T-cell (primary cell): ENCODE measurements around the gene PRELP. TPM values are rescaled to one million over a fixed set of nuclear protein-coding genes. Genes with fewer than 3 reads are reported as not detected.

ENCODE experiments used
- ATAC-seq, 4 experiments: fragments of 200-7000 bp in 3 of 4; fragments of 150-1000 bp in 1 of 4; cut with Tn5 transposase; replicated peaks in 1 of 4; 1 replicate in 3 of 4; 2 replicates in 1 of 4; pipeline ENCODE4 v1.10.0; 2021; ENCODE audit warnings: moderate library complexity in 3 of 4, mild to moderate bottlenecking in 2 of 4, moderate number of reproducible peaks in 1 of 4
- CTCF ChIA-PET, 2 donors: fragments of 300-600 bp; sonication (Branson Sonifier 250); formaldehyde crosslinking; loops; one replicate each; lab custom pipeline; 2022; ENCODE audit warnings: antibody characterized with exemption in 2 of 2; lab: Charles Lee
- POLR2A ChIA-PET, 2 donors: fragments of 300-600 bp; sonication (Branson Sonifier 250); formaldehyde crosslinking; loops; one replicate each; lab custom pipeline; 2022; ENCODE audit warnings: antibody characterized with exemption in 2 of 2; lab: Charles Lee
- DNase-seq, 35 experiments: peaks; one replicate each; pipeline versions ENCODE4 v3.0.0 to v3.0.0-alpha.2; 2013 to 2023
- H3K27ac ChIP-seq: one replicate; pipeline ENCODE4 v1.5.1; 2013; ENCODE audit warnings: low read length
- H3K27me3 ChIP-seq, 2 experiments: replicated peaks in 1 of 2; 1 replicate in 1 of 2; 2 replicates in 1 of 2; pipeline versions ENCODE4 v1.6.1 to v1.7.0; 2013; ENCODE audit warnings: low read length in 1 of 2, mixed read lengths in 1 of 2; ENCODE audit not compliant: control insufficient read depth in 2 of 2, insufficient read depth in 2 of 2; ENCODE audit errors: extremely low read depth in 1 of 2
- H3K36me3 ChIP-seq, 2 donors: 1 replicate in 1 of 2; 2 replicates in 1 of 2; pipeline versions ENCODE4 v1.6.1 to v1.7.0; 2013; ENCODE audit warnings: low read length in 1 of 2; ENCODE audit not compliant: control insufficient read depth in 2 of 2, insufficient read depth in 1 of 2; ENCODE audit errors: extremely low read depth in 1 of 2
- H3K4me1 ChIP-seq, 2 experiments: 1 replicate in 1 of 2; 2 replicates in 1 of 2; pipeline versions ENCODE4 v1.6.1 to v1.7.0; 2013; ENCODE audit warnings: low read length in 2 of 2, mixed read lengths in 1 of 2; ENCODE audit not compliant: insufficient read depth in 2 of 2, control insufficient read depth in 1 of 2; ENCODE audit errors: extremely low read depth in 1 of 2
- H3K4me3 ChIP-seq, 2 donors: 1 replicate in 1 of 2; 2 replicates in 1 of 2; pipeline versions ENCODE4 v1.5.1 to v1.7.0; 2013; ENCODE audit warnings: mild to moderate bottlenecking in 2 of 2, low read length in 1 of 2, moderate library complexity in 1 of 2; ENCODE audit not compliant: control insufficient read depth in 1 of 2; ENCODE audit errors: extremely low read depth in 1 of 2
- H3K9me3 ChIP-seq: 2 replicates; pipeline ENCODE4 v1.7.0; 2013
- H3K27ac Mint-ChIP-seq, 2 donors: one replicate each; pipeline ENCODE4 v1.8.0; 2020 to 2021; ENCODE audit warnings: mild to moderate bottlenecking in 2 of 2, mixed read lengths in 2 of 2
- H3K27me3 Mint-ChIP-seq, 2 donors: one replicate each; pipeline ENCODE4 v1.8.0; 2021 to 2022; ENCODE audit warnings: mixed read lengths in 2 of 2
- H3K36me3 Mint-ChIP-seq: one replicate; pipeline ENCODE4 v1.8.0; 2021; ENCODE audit warnings: mixed read lengths
- H3K4me1 Mint-ChIP-seq, 3 donors: one replicate each; pipeline ENCODE4 v1.8.0; 2020 to 2022; ENCODE audit warnings: mixed read lengths in 3 of 3, mild to moderate bottlenecking in 1 of 3
- H3K4me3 Mint-ChIP-seq, 3 donors: one replicate each; pipeline ENCODE4 v1.8.0; 2020 to 2022; ENCODE audit warnings: mild to moderate bottlenecking in 3 of 3, mixed read lengths in 3 of 3, moderate library complexity in 3 of 3
- H3K9me3 Mint-ChIP-seq, 3 donors: one replicate each; pipeline ENCODE4 v1.8.0; 2020 to 2022; ENCODE audit warnings: mixed read lengths in 3 of 3
- WGBS: methylation state at CpG from one replicate; pipeline ENCODE4 v1.1.5; 2013; ENCODE audit warnings: missing lambda C conversion rate; ENCODE audit not compliant: insufficient coverage; 5-methylcytosine and 5-hydroxymethylcytosine counted together
- total RNA-seq, 35 experiments: library from RNA in 6 of 35; stranded (reverse) in 6 of 35; fragments of 120-200 nt in 1 of 35; gene quantifications; one replicate each; pipeline versions ENCODE4 v1.2.1 to v1.2.4 and lab custom pipeline; 2013 to 2026

PRELP gene
- total RNA-seq, 5 donors from 2014 or later (not counting 1 experiment from before 2014, with no cell fraction given) = 0.13 to 0.18 (median 0.13) TPM; not detected in 2

GRCh38 chr1:203492748-203493130 lies 17.1 kb downstream of the PRELP start:
- no peak overlapping the region for H3K4me3 Mint-ChIP-seq
- no peak overlapping the region for H3K27ac ChIP-seq
- ATAC-seq (no peak), DNase-seq (no peak)
- no peaks in the 10 kb centered on the region for H3K9me3 ChIP-seq
- H3K4me3 ChIP-seq = no peak overlapping the region
- ChIA-PET POLR2A (no interaction called here), CTCF (no interaction called here)
- peaks cover 0 to 29% of the 10 kb centered on the region in 2 experiments for H3K27me3 ChIP-seq
- H3K27me3 Mint-ChIP-seq = peaks cover 9 to 13% of the 10 kb centered on the region in 2 donors
- H3K9me3 Mint-ChIP-seq = no peaks in the 10 kb centered on the region
- peaks cover 6 to 10% (median 7%) of the 10 kb centered on the region in 3 donors for H3K4me1 Mint-ChIP-seq
- H3K27ac Mint-ChIP-seq = no peak overlapping the region
- H3K36me3 ChIP-seq = no peaks in the 10 kb centered on the region
- no peaks in the 10 kb centered on the region for H3K36me3 Mint-ChIP-seq
- peaks cover 2 to 10% of the 10 kb centered on the region in 2 experiments for H3K4me1 ChIP-seq
- 78% methylated on average over 3 of the region's 6 CpGs for WGBS

- ChIA-PET POLR2A (no interaction called here), CTCF (no interaction called here)
- Histone ChIP-seq H3K27ac (no peak within 1 kb of the TSS), H3K36me3 (no peaks in the 10 kb centered on the region), H3K4me1 (no peaks in the 10 kb centered on the region), H3K9me3 (no peaks in the 10 kb centered on the region), H3K4me3 (no peak within 1 kb of the TSS), H3K27me3 (peaks cover 0 to 29% of the 10 kb centered on the region in 2 experiments)
- no peaks in the 10 kb centered on the region for H3K9me3 Mint-ChIP-seq
- no peaks in the 10 kb centered on the region for H3K36me3 Mint-ChIP-seq
- H3K27me3 Mint-ChIP-seq = peaks cover 9 to 13% of the 10 kb centered on the region in 2 donors
- no peak for DNase-seq
- H3K4me1 Mint-ChIP-seq = peaks cover 2 to 6% (median 5%) of the 10 kb centered on the region in 3 donors
- no peak within 1 kb of the TSS for H3K4me3 Mint-ChIP-seq
- H3K27ac Mint-ChIP-seq = no peak within 1 kb of the TSS
- ATAC-seq = no peak
- WGBS = 96% methylated on average over 3 of the region's 5 CpGs
These were observed 18.3 kb downstream of the PRELP start, which contains the start of gene OPTC for GRCh38 chr1:203493901-203494300. TSS of gene OPTC (plus strand) at chr1:203494153. CDS start at chr1:203496006, 1,853 bp downstream.

GRCh38 chr1:203495845-203496244 lies 20.2 kb downstream of the PRELP start:
- peaks cover 9 to 13% of the 10 kb centered on the region in 2 donors for H3K27me3 Mint-ChIP-seq
- Histone ChIP-seq H3K4me3 (no peak overlapping the region), H3K36me3 (no peaks in the 10 kb centered on the region), H3K27me3 (peaks cover 0 to 28% of the 10 kb centered on the region in 2 experiments), H3K9me3 (no peaks in the 10 kb centered on the region), H3K4me1 (no peaks in the 10 kb centered on the region), H3K27ac (no peak overlapping the region)
- H3K27ac Mint-ChIP-seq = no peak overlapping the region
- WGBS = 78% methylated on average over 3 of the region's 7 CpGs
- DNase-seq (no peak), ATAC-seq (no peak)
- ChIA-PET CTCF (no interaction called here), POLR2A (no interaction called here)
- H3K9me3 Mint-ChIP-seq = no peaks in the 10 kb centered on the region
- H3K4me3 Mint-ChIP-seq = no peak overlapping the region
- no peaks in the 10 kb centered on the region for H3K36me3 Mint-ChIP-seq
- no peaks in the 10 kb centered on the region for H3K4me1 Mint-ChIP-seq

- H3K27me3 ChIP-seq = peaks cover 0 to 17% of the 10 kb centered on the region in 2 experiments
- H3K4me3 Mint-ChIP-seq = no peak overlapping the region
- POLR2A ChIA-PET = no interaction called here
- no peak for ATAC-seq
- no peaks in the 10 kb centered on the region for H3K4me1 Mint-ChIP-seq
- H3K9me3 Mint-ChIP-seq = no peaks in the 10 kb centered on the region
- H3K27ac ChIP-seq = no peak overlapping the region
- H3K36me3 Mint-ChIP-seq = no peaks in the 10 kb centered on the region
- H3K36me3 ChIP-seq = no peaks in the 10 kb centered on the region
- WGBS = 88% methylated on average over 3 of the region's 5 CpGs
- CTCF ChIA-PET = interaction anchor here in 1 of 2 donors (1.0 kb wide), 1 partner anchor 229 kb away, joined by 3 read pairs; no protein-coding TSS in a partner anchor
- no peak overlapping the region for H3K4me3 ChIP-seq
- peaks cover 5 to 8% of the 10 kb centered on the region in 2 donors for H3K27me3 Mint-ChIP-seq
- DNase-seq = no peak
- H3K4me1 ChIP-seq = no peaks in the 10 kb centered on the region
- H3K9me3 ChIP-seq = no peaks in the 10 kb centered on the region
- H3K27ac Mint-ChIP-seq = no peak overlapping the region
These were observed 21.7 kb downstream of the PRELP start for GRCh38 chr1:203497269-203497777.

GRCh38 chr1:203499643-203500278 lies 24.2 kb downstream of the PRELP start:
- no peak overlapping the region for H3K27ac Mint-ChIP-seq
- peaks cover 0 to 3% of the 10 kb centered on the region in 2 donors for H3K27me3 Mint-ChIP-seq
- Histone ChIP-seq H3K27me3 (peaks cover 0 to 15% of the 10 kb centered on the region in 2 experiments), H3K27ac (no peak overlapping the region), H3K36me3 (no peaks in the 10 kb centered on the region), H3K4me1 (peaks cover 0 to 2% of the 10 kb centered on the region in 2 experiments), H3K4me3 (no peak overlapping the region), H3K9me3 (no peaks in the 10 kb centered on the region)
- 89% methylated on average over 6 of the region's 7 CpGs for WGBS
- ChIA-PET CTCF (interaction anchor here in 1 of 2 donors (0.6 kb wide), 1 partner anchor 85 kb away, joined by 3 read pairs; no protein-coding TSS in a partner anchor), POLR2A (interaction anchor here in 1 of 2 donors (0.6 kb wide), 1 partner anchor 315 kb away, joined by 4 read pairs; no protein-coding TSS in a partner anchor)
- no peaks in the 10 kb centered on the region for H3K36me3 Mint-ChIP-seq
- peaks cover 2 to 5% (median 4%) of the 10 kb centered on the region in 3 donors for H3K4me1 Mint-ChIP-seq
- ATAC-seq (no peak), DNase-seq (no peak)
- H3K4me3 Mint-ChIP-seq = no peak overlapping the region
- no peaks in the 10 kb centered on the region for H3K9me3 Mint-ChIP-seq

DNA sequence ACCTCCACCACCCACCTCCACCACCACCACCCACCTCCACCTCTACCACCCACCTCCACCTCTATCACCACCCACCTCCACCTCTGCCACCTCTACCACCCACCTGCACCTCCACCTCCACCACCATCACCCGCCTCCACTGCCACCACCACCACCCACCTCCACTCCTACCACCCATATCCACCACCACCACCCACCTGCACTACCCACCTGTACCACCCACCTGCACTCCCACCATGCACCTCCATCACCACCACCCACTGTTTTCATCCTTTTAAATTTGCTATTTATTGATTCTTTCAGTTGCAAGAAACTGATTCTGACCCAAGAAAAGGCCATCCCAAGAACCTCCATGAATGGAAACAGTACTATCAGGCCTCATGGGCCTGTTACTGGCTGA lies 24.7 kb downstream of the PRELP start:
- WGBS = 90% methylated on average over 1 of the region's 1 CpG
- ChIA-PET CTCF (no interaction called here), POLR2A (no interaction called here)
- Histone ChIP-seq H3K4me3 (no peak overlapping the region), H3K4me1 (peaks cover 0 to 2% of the 10 kb centered on the region in 2 experiments), H3K27ac (no peak overlapping the region), H3K36me3 (no peaks in the 10 kb centered on the region), H3K9me3 (no peaks in the 10 kb centered on the region), H3K27me3 (peaks cover 0 to 15% of the 10 kb centered on the region in 2 experiments)
- ATAC-seq (no peak), DNase-seq (no peak)
- Mint-ChIP-seq H3K27me3 (peaks cover 0 to 3% of the 10 kb centered on the region in 2 donors), H3K36me3 (no peaks in the 10 kb centered on the region), H3K27ac (no peak overlapping the region), H3K4me1 (peaks cover 2 to 7% (median 5%) of the 10 kb centered on the region in 3 donors), H3K4me3 (no peak overlapping the region), H3K9me3 (no peaks in the 10 kb centered on the region)
